Measurements from ENCODE around the gene AUTS2.
A peak's percentile ranks its signal among the peaks of the same experiment; 100 is the strongest.

Gene AUTS2

DNA sequence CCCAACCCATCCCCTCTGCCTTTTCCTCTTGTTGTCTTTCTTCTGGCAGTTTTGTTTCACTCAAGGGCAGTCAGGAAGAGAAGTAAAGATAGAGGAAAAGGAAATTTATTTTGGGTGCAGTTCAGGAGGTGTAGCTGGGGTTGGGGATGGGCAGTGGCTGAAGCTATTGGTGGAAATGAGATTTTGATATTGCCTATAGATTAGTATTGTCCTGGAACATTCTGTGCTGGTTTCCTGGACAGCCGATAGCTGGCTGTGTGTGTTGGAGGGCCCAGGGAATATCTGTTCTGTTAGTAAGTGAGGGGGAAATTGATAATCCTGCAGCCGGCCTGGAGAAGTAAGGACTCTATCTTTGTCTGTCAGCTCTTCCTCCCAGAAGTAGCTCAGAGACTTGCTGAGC, 107.8 kb downstream of the AUTS2 start:
- no peak overlapping the region for H3K4me3 ChIP-seq (ENCODE audit: low read length)
- no peaks in the 10 kb centered on the region for H3K36me3 ChIP-seq (ENCODE audit: insufficient read depth, low read length)
- peaks cover 34% of the 10 kb centered on the region for H3K4me1 ChIP-seq (ENCODE audit: insufficient read depth, low read length)
- no peak overlapping the region for H3K27ac ChIP-seq (ENCODE audit: low read depth, low read length)
- no peak overlapping the region for H3K9ac ChIP-seq (ENCODE audit: low read depth, low read length)
- WGBS = 89% methylated on average over 2 of the region's 2 CpGs
- H3K27me3 ChIP-seq (ENCODE audit: insufficient read depth, low read length) = no peaks in the 10 kb centered on the region
- no peaks in the 10 kb centered on the region for H3K9me3 ChIP-seq (ENCODE audit: insufficient read depth, low read depth, low read length)

DNA sequence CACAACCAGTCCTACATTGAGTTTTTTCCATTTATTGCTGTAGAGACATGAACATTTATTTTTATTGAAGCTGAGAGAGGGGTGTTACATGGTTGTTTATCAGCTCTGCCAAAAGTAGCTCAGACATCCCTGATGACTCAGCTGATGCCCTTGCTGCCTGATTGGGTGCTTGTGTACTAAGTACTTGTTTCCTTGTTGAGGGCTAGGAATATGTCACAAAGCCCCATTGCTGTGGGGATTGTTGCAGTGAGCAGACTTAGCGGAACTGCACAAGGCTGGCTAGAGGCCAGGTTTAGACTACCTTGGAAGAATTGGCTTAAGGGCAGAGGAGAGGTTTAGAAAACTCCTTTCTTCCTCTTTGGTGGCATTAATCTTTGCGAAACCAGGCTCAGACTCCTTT, 110.6 kb downstream of the AUTS2 start:
- no peaks in the 10 kb centered on the region for H3K27me3 ChIP-seq (ENCODE audit: insufficient read depth, low read length)
- WGBS = 95% methylated on average over 2 of the region's 2 CpGs
- H3K4me3 ChIP-seq (ENCODE audit: low read length) = no peak overlapping the region
- no peaks in the 10 kb centered on the region for H3K36me3 ChIP-seq (ENCODE audit: insufficient read depth, low read length)
- no peak overlapping the region for H3K27ac ChIP-seq (ENCODE audit: low read depth, low read length)
- H3K9me3 ChIP-seq (ENCODE audit: insufficient read depth, low read depth, low read length) = no peaks in the 10 kb centered on the region
- no peak overlapping the region for H3K9ac ChIP-seq (ENCODE audit: low read depth, low read length)
- peaks cover 41% of the 10 kb centered on the region for H3K4me1 ChIP-seq (ENCODE audit: insufficient read depth, low read length)

DNA sequence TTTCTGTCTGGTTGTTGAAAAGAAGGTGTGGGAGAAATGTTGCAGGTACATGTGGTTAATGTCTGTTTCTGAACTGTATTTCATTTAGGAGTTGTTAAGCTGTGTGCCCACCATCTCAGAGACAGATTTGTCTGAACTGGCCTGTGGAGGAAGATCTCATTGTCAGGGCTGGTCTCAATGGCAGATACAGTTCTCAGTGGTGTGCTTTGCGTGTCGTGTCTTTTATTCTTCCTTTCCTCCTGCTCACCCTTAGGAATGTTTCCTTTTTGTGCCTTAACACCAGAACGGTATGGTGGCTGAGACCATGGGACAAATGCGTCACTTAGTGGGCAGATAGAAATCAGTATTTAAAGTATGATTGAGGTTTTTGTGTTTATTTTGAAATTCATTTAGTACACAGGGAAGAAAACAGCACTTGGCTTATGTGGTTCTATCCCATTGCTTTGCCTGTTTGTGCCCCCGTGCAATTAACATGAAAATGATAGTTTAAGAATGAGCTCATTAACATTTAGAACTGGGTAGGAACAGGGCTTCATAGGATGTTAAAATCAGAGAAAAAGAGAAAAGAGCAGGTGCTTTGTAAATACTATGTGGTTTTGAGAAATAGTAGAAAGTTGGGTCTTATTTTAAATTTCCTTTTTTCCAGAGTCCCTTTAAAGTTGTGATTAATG, 112.6 kb downstream of the AUTS2 start:
- no peaks in the 10 kb centered on the region for H3K9me3 ChIP-seq (ENCODE audit: insufficient read depth, low read depth, low read length)
- 27% methylated on average over 5 of the region's 5 CpGs for WGBS
- 0 out of 2 replicates have a peak overlapping the region, but pooled peaks have one; percentile 1 for H3K4me3 ChIP-seq (ENCODE audit: low read length)
- no peaks in the 10 kb centered on the region for H3K27me3 ChIP-seq (ENCODE audit: insufficient read depth, low read length)
- H3K4me1 ChIP-seq (ENCODE audit: insufficient read depth, low read length) = peaks cover 38% of the 10 kb centered on the region
- no peaks in the 10 kb centered on the region for H3K36me3 ChIP-seq (ENCODE audit: insufficient read depth, low read length)
- no peak overlapping the region for H3K9ac ChIP-seq (ENCODE audit: low read depth, low read length)
- H3K27ac ChIP-seq (ENCODE audit: low read depth, low read length) = peak overlapping the region; percentile 22; the same call in 1 of the 2 replicates

DNA sequence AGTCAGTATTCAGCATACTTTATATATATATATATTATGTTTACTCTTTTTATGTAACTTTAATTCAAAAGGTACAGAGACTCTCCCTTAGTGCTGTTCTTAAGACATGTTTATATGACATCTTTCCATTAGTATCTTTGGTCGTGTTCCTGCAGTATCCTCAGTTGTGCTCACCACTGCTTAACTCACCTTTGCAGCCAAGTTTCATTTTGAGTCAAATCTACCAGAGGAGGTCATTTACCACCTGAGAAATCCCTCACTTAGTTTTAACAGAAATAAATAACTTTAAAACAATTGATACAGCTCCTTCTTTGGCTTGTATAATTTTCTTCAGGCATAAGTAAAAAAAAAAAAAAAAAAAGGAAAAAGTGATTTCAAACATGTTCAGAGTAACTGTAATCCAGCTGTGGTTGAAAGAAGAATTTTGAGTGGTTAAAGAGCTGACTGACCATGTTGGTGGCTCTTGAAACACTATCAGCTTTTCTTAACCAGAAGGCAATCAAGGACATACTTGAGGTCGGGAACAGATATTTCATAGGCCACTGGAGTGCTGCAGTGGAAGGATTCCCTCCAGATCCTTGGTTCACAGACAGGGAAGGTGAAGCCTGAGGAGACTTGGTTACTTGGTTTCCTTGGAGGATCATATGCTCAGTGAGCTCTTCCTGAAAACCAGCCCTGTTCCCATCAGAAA, 116.8 kb downstream of the AUTS2 start:
- Histone ChIP-seq H3K27me3 (ENCODE audit: insufficient read depth, low read length) (no peaks in the 10 kb centered on the region), H3K9ac (ENCODE audit: low read depth, low read length) (no peak overlapping the region), H3K9me3 (ENCODE audit: insufficient read depth, low read depth, low read length) (no peaks in the 10 kb centered on the region), H3K36me3 (ENCODE audit: insufficient read depth, low read length) (no peaks in the 10 kb centered on the region), H3K4me1 (ENCODE audit: insufficient read depth, low read length) (peaks cover 18% of the 10 kb centered on the region), H3K27ac (ENCODE audit: low read depth, low read length) (no peak overlapping the region), H3K4me3 (ENCODE audit: low read length) (no peak overlapping the region)
- WGBS = 91% methylated on average over 2 of the region's 2 CpGs

DNA sequence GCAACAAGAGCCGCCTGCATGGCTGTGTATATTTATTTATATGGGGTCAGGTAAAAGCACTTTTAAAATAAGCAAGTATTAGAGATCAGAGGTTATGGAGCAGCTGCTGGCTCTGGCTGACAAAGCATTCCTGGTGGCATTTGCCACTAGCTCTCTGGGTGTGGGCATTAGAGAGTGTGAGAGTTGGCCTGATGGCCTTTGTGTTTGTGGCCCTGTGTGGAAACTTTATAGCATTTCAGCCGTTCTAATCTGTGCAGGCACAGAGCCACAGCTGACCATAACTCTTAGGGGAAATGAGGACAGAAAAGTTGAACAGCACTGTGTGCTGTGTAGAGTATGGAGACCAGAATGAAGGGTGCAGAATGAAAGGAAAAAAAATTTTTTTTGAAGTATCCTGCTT, 118.9 kb downstream of the AUTS2 start:
- no peaks in the 10 kb centered on the region for H3K9me3 ChIP-seq (ENCODE audit: insufficient read depth, low read depth, low read length)
- H3K4me1 ChIP-seq (ENCODE audit: insufficient read depth, low read length) = no peaks in the 10 kb centered on the region
- H3K27ac ChIP-seq (ENCODE audit: low read depth, low read length) = no peak overlapping the region
- no peak overlapping the region for H3K9ac ChIP-seq (ENCODE audit: low read depth, low read length)
- H3K36me3 ChIP-seq (ENCODE audit: insufficient read depth, low read length) = no peaks in the 10 kb centered on the region
- 89% methylated on average over 2 of the region's 2 CpGs for WGBS
- H3K4me3 ChIP-seq (ENCODE audit: low read length) = no peak overlapping the region
- no peaks in the 10 kb centered on the region for H3K27me3 ChIP-seq (ENCODE audit: insufficient read depth, low read length)

DNA sequence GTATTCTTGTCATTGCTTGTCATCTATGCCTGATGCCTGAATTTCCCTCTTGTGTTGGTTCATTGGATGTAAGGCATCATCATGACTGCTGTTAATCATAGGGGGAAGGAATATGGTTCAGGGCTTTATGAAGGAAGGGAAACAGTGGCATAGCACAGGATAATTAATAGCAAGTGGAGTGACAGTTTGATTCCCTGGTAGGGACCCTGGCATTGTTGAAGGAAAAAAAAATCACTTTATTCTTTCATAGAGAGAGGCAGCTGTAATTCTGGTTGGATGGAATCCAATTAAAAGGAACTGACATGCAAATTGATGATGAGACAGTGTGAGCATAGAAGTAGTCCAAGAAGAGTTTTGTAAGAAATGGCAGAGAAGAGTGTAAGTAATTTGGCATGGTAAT, 121.4 kb downstream of the AUTS2 start:
- Histone ChIP-seq H3K36me3 (ENCODE audit: insufficient read depth, low read length) (no peaks in the 10 kb centered on the region), H3K27ac (ENCODE audit: low read depth, low read length) (no peak overlapping the region), H3K27me3 (ENCODE audit: insufficient read depth, low read length) (no peaks in the 10 kb centered on the region), H3K9me3 (ENCODE audit: insufficient read depth, low read depth, low read length) (no peaks in the 10 kb centered on the region), H3K4me1 (ENCODE audit: insufficient read depth, low read length) (peaks cover 3% of the 10 kb centered on the region; the same call in 1 of the 2 replicates), H3K9ac (ENCODE audit: low read depth, low read length) (no peak overlapping the region), H3K4me3 (ENCODE audit: low read length) (no peak overlapping the region)

GRCh38 chr7:69722843-69723242, 124.6 kb downstream of the AUTS2 start:
- WGBS = 94% methylated on average over 4 of the region's 4 CpGs
- Histone ChIP-seq H3K9ac (ENCODE audit: low read depth, low read length) (no peak overlapping the region), H3K27me3 (ENCODE audit: insufficient read depth, low read length) (no peaks in the 10 kb centered on the region), H3K4me3 (ENCODE audit: low read length) (no peak overlapping the region), H3K9me3 (ENCODE audit: insufficient read depth, low read depth, low read length) (no peaks in the 10 kb centered on the region), H3K36me3 (ENCODE audit: insufficient read depth, low read length) (no peaks in the 10 kb centered on the region), H3K4me1 (ENCODE audit: insufficient read depth, low read length) (peaks cover 3% of the 10 kb centered on the region; the same call in 1 of the 2 replicates), H3K27ac (ENCODE audit: low read depth, low read length) (no peak overlapping the region)

- Histone ChIP-seq H3K9ac (ENCODE audit: low read depth, low read length) (no peak overlapping the region), H3K4me1 (ENCODE audit: insufficient read depth, low read length) (peaks cover 10% of the 10 kb centered on the region), H3K4me3 (ENCODE audit: low read length) (no peak overlapping the region), H3K36me3 (ENCODE audit: insufficient read depth, low read length) (no peaks in the 10 kb centered on the region), H3K9me3 (ENCODE audit: insufficient read depth, low read depth, low read length) (no peaks in the 10 kb centered on the region), H3K27ac (ENCODE audit: low read depth, low read length) (no peak overlapping the region), H3K27me3 (ENCODE audit: insufficient read depth, low read length) (no peaks in the 10 kb centered on the region)
- WGBS = 50% methylated on average over 1 of the region's 1 CpG
Observed at GRCh38 chr7:69723663-69724062, 125.4 kb downstream of the AUTS2 start.

DNA sequence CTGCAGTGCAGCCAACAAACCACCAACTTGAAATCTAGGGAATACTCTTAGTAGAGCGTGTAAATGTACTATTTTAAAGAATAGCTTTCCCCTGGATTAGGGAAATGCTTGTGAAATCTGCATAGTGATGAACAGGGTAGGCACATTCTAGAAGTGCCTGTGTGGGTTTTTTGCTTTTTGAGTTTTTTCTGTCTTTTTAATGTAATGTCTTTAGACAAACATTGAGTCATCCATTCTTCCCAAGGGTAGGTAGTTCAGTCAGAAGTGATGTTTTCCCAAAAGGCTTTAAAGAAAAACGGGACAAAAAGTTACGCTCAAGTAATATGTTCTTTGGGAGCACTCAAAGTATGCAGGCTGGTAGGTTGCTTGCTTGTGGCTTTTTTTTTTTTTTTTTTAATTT, 130.0 kb downstream of the AUTS2 start:
- Histone ChIP-seq H3K9ac (ENCODE audit: low read depth, low read length) (no peak overlapping the region), H3K4me1 (ENCODE audit: insufficient read depth, low read length) (peaks cover 35% of the 10 kb centered on the region), H3K27ac (ENCODE audit: low read depth, low read length) (no peak overlapping the region), H3K36me3 (ENCODE audit: insufficient read depth, low read length) (no peaks in the 10 kb centered on the region), H3K9me3 (ENCODE audit: insufficient read depth, low read depth, low read length) (no peaks in the 10 kb centered on the region), H3K4me3 (ENCODE audit: low read length) (no peak overlapping the region), H3K27me3 (ENCODE audit: insufficient read depth, low read length) (no peaks in the 10 kb centered on the region)
- WGBS = 65% methylated on average over 3 of the region's 3 CpGs

DNA sequence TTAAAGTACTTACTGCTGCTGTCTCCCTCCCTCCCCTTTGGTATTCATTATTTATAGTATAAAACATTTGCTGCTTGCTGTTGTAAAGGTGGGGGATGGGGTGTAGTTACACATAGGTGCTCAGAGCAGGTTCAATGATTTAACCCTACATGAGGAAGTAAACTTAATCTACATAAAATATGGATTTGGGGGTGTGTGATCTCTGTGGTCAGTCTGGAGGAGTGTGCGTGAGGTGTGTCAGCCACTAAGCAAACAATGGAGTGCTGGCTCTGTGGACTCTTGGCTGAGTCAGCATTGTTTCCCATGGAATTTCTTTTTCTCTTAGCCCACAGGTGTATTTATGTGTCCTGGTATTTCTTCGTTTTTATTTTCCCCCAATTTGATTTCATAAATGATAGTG, 133.9 kb downstream of the AUTS2 start:
- no peak overlapping the region for H3K4me3 ChIP-seq (ENCODE audit: low read length)
- no peaks in the 10 kb centered on the region for H3K36me3 ChIP-seq (ENCODE audit: insufficient read depth, low read length)

DNA sequence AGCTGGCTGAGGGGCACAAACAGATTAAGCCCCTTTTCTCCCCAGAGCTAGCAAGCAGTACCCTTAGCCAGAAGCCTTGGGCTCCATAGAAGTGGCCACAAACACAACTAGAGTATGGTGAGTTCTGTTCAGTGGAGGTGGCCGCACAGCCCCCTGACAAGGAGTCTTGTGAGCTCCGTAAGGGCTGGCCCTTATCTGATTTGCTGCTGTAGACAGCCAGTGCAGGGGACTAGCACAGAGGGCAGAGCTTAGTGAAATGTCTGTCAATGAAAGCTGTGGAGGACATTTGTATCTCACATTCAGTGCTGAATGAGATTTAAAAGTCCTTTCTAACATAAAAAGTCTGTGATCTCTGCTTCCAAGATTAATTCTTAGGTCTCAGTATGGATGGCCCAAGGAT, 137.3 kb downstream of the AUTS2 start:
- 76% methylated on average over 2 of the region's 2 CpGs for WGBS
- no peaks in the 10 kb centered on the region for H3K27me3 ChIP-seq (ENCODE audit: insufficient read depth, low read length)
- H3K36me3 ChIP-seq (ENCODE audit: insufficient read depth, low read length) = no peaks in the 10 kb centered on the region
- no peak overlapping the region for H3K27ac ChIP-seq (ENCODE audit: low read depth, low read length)
- no peak overlapping the region for H3K4me3 ChIP-seq (ENCODE audit: low read length)
- no peaks in the 10 kb centered on the region for H3K9me3 ChIP-seq (ENCODE audit: insufficient read depth, low read depth, low read length)
- H3K9ac ChIP-seq (ENCODE audit: low read depth, low read length) = no peak overlapping the region
- peaks cover 66% of the 10 kb centered on the region for H3K4me1 ChIP-seq (ENCODE audit: insufficient read depth, low read length)

More for the DNA sequence above, 133.9 kb downstream of the AUTS2 start:
- no peak overlapping the region for H3K9ac ChIP-seq (ENCODE audit: low read depth, low read length)
- H3K9me3 ChIP-seq (ENCODE audit: insufficient read depth, low read depth, low read length) = no peaks in the 10 kb centered on the region
- H3K27ac ChIP-seq (ENCODE audit: low read depth, low read length) = no peak overlapping the region
- 59% methylated on average over 2 of the region's 2 CpGs for WGBS
- H3K27me3 ChIP-seq (ENCODE audit: insufficient read depth, low read length) = no peaks in the 10 kb centered on the region
- H3K4me1 ChIP-seq (ENCODE audit: insufficient read depth, low read length) = peaks cover 43% of the 10 kb centered on the region
